Measurements from ENCODE around the gene RPLP1.

GRCh38 chr15:69443032-69443611 lies 9.5 kb upstream of the RPLP1 start:
- TF ChIP-seq CTCF (IDR thresholded peaks at IDR 0.05) (no peak), POLR2A (IDR thresholded peaks at IDR 0.05) (no peak)

All from lower leg skin (tissue), 3 donors.